NCI-H1436 treated with DMSO at 0.1 percent for 48 hours (cell line): Measurements from ENCODE around the gene FBXO17.
"Not testable (repeated sequence)": the region's sequence is repeated elsewhere in the genome, so short reads cannot be mapped to it uniquely, and the experiment has no call there.

Experiments used
- DNase-seq: peaks from one replicate; lab custom pipeline; 2025; lab: John Stamatoyannopoulos, UW

Gene FBXO17

DNA sequence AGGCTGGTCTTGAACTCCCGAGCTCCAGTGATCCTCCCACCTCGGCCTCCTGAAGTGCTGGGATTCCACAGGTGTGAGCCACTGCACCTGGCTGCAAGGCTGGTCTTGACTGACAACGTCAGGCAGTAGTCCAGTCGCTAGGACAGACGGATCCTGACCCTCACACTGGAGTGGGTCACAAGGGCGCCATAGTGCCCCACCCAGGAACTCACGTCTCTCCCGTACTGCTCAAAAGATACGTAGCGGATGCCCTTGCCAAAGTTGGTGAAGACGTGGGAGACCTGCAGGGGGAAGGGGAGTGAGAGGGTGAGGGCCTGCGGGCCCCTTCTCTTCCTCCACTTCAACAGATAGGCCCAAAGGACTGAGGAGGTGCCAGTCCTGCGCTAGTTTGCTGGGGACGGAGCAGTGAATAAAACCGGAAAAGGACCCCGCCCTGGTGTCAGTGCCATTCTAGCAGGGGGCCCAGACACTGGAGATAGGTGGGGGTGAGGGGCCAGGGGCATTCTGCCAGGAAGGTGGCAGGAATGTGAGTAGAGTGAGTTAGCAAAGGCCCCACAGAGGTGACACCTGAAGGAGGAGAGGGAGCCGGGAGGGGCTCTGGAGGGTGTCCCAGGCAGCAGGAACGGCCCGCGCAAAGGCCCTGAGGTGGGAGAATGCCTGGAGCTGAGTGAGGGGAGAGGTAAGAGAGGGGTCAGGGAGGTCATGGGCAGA lies 32.9 kb downstream of the FBXO17 start:
- no peak for DNase-seq

DNA sequence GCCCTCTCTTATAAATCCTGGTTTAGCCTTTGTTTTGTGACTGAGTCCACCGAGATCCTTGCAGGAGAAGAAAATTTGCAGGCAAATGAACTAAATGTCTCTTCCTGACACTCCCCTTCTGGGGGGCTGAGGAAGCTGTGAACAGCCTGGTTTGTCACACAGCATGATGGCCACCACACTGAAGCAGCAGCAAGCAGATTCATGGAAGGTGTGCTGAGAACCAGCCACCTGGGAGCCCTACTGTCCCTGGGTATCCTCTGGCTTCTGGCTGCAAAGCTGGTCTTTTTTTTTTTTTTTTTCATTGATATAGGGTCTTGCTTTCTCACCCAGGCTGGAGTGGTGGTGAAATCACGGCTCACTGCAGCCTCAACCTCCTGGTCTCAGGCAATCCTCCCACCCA lies 33.6 kb downstream of the FBXO17 start:
- DNase-seq, result no peak

DNA sequence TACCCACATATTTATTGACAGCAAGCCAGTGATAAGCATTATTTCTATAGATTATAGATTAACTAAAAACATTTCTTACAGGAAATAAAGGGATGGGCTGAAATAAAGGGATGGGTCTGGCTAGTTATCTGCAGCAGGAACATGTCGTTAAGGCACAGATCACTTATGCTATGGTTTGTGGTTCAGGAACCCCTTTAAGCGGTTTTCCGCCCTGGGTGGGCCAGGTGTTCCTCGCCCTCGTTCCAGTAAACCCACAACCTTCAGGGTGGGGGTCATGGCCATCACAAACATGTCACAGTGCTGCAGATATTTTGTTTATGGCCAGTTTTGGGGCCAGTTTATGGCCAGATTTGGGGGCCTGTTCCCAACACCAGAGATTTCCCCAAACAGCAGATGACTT lies 34.1 kb downstream of the FBXO17 start:
- DNase-seq, result not testable (repeated sequence)

DNA sequence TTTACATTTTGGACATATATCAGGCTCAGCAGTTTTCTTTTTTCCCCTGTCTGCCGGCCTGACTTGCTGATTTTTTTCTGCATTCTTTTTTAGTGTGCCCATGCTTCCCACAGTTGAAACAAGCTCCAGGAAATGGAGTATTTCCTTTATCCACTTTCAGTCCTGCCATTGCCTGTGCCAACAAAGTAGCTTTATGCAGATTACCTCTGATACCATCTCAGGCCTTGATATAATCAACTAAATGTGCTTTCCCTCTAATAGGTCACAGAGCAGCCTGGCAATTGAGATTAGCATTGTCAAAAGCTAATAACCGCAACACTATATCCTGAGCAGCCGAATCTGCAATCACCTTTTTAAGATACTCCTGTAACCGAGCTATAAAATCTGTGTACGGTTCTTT lies 35.6 kb downstream of the FBXO17 start:
- no peak for DNase-seq

DNA sequence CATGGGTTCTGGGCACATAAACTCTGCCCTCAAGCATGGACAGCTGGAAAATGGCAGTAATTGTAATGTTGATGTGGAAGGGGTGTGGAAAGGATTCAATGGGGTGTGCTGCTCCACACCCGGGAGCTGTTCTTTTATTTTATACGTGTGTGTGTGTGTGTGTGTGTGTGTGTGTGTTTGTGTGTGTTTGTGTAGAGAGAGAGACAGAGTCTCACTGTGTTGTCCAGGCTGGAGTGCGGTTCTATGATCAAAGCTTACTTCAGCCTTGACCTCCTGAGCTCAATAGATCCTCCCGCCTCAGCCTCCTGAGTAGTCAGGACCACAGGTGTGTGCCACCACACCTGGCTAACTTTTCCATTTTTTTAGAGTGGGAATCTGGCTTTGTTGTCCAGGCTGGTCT lies 42.0 kb downstream of the FBXO17 start:
- no peak for DNase-seq

DNA sequence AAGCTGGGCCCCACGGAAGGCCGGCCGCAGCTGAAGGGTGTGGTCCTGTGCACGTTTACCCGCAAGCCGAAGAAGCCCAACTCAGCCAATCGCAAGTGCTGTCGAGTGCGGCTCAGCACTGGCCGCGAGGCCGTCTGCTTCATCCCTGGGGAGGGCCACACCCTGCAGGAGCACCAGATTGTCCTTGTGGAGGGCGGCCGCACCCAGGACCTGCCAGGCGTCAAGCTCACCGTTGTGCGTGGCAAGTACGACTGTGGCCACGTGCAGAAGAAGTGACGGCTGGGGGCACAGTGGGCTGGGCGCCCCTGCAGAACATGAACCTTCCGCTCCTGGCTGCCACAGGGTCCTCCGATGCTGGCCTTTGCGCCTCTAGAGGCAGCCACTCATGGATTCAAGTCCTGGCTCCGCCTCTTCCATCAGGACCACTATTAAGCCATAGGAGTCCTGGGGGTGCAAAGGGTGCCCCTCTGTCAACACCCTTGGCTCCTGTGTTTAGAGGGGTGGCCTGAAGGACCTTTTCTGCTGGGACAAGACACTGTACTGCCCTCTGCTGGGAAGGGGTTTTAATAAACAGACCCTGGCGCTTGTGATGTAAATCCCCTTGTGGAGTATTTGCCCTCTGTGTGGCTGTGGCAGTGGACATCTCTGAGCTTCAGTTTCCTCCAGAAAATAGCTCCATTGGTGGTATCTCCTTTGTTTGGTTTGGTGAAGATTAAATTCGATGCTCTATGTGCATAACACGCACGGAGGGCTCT lies 42.9 kb downstream of the FBXO17 start:
- DNase-seq, result no peak

- DNase-seq, result no peak
Observed at GRCh38 chr19:38931521-38931793, 44.1 kb downstream of the FBXO17 start.

- DNase-seq, result peak; percentile 97
Observed at GRCh38 chr19:38930776-38931520, 44.6 kb downstream of the FBXO17 start, which contains the start of gene MRPS12. Gene MRPS12, plus strand, starts transcription at chr19:38930944. Its CDS starts 351 bp downstream, at chr19:38931295.

DNA sequence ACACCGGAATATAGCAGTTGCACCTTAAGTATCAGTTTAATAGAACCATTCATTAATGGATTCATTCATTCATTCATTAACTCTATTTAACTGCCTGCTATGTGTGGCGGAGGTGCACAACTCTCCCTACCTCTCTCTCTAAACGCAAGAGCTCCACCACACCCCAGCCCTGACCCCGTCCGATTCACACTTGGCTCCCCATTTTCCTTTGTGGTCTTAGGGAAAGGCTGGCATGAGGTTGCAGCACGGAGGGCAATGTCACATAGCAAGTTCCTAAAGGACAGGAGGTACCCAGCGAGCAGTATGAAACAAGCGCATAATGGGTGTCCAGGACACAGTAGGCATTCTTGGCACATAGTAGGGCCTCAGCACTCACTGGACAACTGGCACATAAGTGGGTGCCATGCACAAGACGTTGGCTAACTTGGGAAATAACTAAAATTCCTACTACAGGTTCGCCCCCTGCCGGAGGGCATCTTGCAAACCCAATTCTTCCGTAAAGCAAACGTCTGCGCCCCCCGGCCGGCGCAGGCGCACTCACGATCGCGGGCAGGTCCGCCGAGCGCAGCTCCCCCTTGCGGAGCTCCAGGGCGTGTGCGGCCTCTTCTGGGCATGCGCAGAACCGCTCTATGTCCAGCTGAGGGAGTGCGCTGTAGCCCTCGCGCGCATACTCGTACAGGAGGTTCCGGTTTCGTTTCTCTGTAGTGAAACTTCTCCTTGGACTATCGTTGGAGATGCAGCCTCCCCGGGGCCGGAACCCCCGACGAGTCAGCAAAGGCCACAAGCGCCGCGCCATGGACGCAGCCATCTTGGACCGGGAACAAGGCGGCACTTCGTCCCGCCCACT lies 45.4 kb downstream of the FBXO17 start, which contains the start of gene SARS2:
Gene SARS2, minus strand, starts transcription at position 835 of the 847 bp plus-strand sequence. Its CDS starts 27 bp downstream, at position 808.
- DNase-seq, result peak; percentile 89

- no peak for DNase-seq
Observed at GRCh38 chr19:38928391-38929001, 47.0 kb downstream of the FBXO17 start.

DNA sequence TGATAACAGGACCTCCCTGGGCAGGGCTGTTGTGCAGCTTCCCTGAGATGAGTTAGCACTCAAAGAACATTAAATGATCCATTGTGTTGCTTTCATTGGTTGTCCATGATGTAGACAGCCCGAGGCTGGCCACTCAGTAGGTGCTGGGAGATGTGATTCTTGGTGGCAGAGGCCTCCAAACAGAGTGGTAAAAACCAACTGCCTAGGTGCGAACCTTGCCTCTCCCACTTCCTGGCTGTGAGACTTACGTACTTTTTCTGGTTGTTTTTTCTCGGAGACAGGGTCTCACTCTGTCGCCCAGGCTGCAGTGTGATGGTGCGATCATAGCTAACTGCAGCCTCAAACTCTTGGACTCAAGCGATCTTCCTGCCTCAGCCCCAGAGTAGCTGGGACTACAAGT lies 51.2 kb downstream of the FBXO17 start:
- no peak for DNase-seq

DNA sequence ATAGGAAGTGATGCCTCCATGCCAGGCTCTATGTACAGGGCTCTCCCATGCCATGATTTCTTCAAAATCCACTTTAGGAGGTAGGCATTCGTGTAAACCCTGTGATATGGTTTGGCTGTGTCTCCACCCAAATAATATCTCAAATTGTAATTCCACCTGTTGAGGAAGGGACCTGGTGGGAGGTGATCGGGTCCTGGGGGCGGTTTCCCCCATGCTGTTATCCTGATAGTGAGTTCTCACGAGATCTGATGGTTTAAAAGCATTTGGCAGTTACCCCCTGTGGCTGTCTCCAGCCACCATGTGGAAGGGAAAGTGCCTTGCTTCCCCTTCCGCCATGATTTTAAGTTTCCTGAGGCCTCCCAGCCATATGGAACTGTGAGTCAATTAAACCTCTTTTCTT lies 53.1 kb downstream of the FBXO17 start:
- no peak for DNase-seq

GRCh38 chr19:38921420-38922274 lies 53.9 kb downstream of the FBXO17 start:
- no peak for DNase-seq

- DNase-seq, result no peak
Observed at GRCh38 chr19:38920602-38921419, 54.7 kb downstream of the FBXO17 start.

- no peak for DNase-seq
Observed at GRCh38 chr19:38919837-38920601, 55.5 kb downstream of the FBXO17 start.

DNA sequence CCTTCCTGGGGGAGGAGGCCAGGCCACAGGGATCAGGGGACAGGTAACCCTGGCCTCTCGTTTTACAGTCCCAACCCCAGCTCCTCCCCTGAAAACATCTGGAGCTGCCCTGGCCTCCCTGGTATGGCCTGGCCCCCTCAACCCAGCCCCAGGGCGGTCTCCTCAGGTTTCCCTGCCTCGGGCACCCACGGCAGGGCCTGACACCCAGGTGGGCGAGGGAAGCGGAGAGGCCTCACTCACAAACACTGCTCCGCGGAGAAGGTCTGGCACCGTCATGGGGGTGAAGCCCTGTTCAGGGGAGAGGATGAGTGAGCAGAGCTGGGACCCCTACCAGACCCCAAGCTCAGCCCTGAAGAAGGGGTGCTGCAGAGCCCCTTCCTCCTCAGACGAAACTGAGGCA lies 57.0 kb downstream of the FBXO17 start:
- no peak for DNase-seq

GRCh38 chr19:38917921-38918491 lies 57.5 kb downstream of the FBXO17 start:
- no peak for DNase-seq

DNA sequence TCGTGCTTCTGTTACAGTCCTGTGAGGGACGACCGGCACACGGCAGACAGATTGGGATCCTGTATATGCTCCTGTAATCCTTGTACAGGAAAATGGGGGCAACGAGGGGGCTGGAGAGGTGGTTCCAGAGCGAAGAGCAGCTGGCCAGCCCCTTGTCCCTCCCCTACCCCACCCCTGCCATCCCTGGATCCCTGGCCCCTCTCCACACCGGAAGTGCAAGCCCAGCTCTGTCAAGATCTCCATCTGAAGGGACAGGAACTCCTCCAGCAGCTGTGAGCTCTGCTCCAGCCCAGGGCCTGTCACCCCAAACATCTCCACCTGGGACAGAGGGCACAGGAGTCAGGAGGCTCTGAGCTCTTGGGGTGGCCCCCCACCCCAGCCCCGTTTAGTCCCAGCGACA lies 58.0 kb downstream of the FBXO17 start:
- DNase-seq, result no peak
